Embryonic facial prominence (tissue), 1 donor: ENCODE measurements around the gene VAC14.
"Not testable (repeated sequence)": the region's sequence is repeated elsewhere in the genome, so short reads cannot be mapped to it uniquely, and the experiment has no call there.

ENCODE experiments used
- DNase-seq: peaks from one replicate; pipeline ENCODE4 v3.0.0-alpha.2; 2016; ENCODE audit errors: extremely low spot score

VAC14 gene

DNA sequence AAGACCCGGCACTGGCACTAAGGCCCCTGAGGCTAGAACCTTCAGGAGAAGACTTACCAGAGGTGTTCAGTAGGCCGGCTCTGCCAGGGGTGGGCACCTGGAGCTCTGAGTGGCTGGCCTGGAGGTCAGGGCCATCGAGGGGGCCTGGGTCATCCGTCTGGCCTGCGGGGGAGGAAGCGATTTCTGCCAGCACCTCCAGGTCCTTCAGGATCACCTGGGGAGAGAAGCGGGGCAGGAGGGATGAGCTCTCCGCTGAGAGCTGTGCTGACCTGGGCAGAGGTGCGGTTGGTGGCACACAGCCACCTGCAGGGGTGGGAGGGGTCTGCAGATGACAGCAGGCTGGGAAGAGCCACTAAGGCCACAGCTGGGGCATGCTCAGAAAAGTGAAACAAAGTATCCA, 56.6 kb downstream of the VAC14 start:
- no peak for DNase-seq

DNA sequence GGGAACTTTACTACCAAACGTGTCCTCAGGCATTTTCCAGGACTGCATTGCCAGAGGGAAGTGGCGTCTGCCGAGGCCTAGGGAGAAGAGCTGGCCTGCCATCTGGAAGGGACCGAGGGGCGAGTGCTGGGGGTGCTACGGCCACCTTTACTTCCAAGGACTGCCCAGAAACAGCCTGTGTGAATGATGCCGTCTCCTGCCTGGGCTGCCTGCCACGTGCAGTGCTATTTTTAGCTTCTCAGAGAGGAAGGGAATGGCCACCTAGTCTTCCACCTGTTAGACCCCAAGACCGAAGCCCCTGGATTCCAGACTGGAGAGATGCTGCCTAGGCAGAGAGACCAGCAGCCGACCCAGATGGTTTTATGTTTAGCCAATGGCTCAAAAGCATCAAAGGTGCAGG, 57.2 kb downstream of the VAC14 start:
- DNase-seq: no peak

DNA sequence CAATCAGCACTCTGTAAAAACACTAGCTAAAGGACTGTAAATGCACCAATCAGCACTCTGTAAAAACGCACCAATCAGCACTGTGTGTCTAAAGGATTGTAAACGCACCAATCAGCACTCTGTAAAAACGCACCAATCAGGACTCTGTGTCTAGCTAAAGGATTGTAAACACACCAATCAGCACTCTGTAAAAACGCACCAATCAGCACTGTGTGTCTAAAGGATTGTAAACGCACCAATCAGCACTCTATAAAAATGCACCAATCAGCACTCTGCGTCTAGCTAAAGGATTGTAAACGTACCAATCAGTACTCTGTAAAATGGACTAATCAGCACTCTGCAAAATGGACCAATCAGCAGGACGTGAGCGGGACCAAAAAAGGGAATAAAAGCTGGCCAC, 58.0 kb downstream of the VAC14 start:
- DNase-seq: not testable (repeated sequence)

DNA sequence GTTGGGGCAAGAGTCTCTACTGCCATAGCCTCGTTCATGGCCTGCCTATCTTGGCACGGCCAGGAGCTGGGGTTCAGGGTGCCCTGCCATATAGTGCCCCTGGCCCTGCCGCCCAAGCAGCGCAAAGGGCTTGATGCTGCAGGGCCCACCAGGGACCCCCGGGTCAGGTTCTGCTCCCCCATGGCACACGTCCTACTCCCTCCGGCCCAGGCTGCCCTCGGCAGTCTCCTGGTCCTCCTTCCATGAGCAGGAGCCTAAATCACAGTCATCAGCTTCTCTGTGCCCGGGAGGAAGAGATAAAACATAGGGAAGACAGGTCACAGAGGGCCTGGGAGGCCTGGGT, 59.2 kb downstream of the VAC14 start:
- DNase-seq: no peak

DNA sequence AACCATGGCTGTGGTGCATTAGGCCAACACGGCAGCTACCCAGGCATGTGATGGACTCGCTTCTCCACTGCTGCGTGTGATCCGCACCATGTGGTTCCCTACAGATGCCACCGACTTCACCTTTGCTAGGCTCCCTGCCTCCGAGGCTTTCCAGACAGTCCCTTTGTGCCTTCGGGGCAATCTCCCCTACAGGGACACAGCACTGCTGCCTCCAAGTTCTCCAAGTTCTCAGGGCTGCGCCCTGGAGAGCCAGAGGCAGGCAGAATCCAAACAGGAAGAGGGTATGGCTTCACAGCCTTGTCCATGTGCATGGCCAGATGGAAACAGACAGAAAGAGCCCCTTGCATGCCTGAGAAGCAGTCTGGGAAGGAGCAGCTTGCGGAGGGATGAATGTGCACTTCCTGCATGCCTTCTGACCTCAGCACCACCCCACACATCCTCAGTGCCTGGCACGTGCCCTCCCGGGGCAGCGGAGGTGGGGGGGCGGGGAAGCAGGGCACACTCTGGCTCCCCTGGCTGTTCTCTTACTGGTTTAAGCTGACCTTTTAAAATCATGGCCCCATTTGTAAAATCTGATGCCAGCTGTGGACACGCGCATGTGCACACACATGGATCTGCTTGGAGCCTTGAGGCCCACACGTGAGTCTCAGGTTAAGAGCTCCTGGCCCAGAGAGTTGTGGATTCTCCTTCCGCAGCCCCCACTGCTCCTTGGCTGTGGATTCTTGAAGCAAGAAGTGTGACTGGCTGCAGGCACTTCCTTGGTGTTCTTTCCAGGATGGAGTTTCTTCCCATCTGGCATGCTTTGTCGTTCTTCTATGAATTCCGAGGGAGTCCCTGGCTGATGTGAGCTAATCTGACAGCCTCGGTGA, 59.8 kb downstream of the VAC14 start:
- no peak for DNase-seq

DNA sequence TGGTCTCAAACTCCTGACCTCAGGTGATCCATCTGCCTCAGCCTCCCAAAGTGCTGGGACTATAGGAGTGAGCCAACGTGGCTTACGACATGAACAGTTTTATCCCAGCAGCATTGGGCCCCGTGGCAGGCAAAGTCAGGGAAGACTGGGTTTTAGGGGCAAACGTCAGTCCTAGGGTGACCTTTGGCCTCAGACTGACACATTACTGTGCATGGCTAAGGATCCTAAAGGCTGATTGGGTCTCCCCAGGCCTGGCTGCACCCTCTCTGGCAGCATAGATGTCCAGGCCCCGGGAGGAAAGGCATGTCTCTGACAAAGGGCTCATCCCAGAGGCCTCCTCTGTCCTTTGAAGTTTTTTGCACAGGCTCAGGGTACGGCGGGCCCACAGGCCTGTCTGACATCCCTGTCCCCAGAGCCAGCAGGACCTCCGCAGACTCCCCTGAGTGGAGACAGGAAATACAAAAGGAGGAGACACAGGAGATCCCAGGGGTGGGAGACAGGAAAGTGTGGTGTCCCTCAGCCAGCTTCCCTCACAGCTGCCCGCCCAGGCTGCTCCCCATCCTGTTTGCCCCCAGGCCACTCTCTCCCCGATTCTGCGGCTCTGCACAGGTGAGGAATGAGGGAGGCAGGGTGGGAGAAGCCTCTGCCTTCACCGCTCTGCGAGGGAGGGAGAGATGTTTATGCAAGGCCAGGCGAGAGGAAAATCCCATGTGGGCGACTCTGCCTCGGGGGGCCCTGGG, 60.6 kb downstream of the VAC14 start:
- no peak for DNase-seq

DNA sequence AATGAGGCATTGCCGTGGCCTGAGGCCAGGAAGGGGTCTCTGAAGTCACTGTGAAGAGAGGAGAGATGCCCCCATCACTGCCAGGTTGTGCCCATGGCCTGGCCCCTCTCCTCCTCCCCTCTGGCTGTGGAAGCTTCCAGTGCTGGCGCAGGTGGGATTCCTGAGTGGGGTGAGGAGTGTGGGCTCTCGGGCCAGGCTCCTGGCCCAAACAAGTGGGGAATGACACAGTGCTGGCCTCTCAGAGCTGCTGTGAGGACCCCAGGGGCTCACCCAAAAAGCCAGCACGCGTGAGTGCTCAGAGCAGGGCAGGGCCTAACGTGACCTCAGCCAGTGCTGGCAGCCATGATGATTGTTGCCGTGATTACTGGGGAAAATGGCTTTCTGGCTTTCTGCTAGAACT, 61.6 kb downstream of the VAC14 start:
- no peak for DNase-seq

DNA sequence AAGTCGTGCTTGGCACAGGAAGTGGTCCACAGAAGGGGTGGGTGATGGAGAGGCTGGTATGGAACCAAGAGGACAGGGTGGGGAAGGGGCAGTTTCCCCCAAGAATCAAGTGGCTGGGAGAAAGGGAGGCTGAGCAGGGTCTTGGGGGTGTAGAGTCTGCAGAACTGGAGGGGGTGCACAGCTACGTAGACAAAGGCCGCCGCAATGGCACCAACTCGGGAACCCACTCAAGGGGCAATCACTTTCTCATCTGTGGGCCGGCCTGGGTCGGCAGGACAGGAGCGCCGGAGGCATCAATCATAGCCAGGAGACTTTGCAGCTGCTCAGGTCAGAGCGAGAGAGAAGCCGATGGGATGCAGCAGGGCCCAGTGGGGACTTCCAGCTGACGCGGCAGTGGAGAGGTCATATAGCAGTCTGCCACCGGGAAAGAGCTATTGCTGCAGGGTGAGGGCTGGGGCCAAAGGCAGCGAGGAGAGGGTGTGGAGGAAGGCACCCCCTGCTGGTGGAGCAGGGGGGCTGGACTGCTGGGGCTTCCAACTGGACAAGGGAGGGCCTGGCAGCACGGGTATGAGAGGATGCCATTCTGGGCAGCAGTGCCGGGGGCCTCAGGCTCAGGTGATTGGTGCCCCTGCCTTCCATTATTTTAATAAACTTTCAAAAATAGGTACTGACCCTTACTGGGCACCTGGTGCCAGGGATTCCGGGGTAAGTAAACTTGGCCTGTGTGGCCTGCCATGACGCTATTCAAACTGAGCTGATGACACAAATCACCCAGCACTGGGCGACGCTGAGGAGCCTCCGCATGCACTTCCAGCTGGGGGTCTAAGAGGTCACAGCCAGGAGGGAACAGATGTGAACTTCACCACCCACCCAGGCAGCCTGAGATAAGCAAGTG, 62.6 kb downstream of the VAC14 start:
- DNase-seq: no peak

DNA sequence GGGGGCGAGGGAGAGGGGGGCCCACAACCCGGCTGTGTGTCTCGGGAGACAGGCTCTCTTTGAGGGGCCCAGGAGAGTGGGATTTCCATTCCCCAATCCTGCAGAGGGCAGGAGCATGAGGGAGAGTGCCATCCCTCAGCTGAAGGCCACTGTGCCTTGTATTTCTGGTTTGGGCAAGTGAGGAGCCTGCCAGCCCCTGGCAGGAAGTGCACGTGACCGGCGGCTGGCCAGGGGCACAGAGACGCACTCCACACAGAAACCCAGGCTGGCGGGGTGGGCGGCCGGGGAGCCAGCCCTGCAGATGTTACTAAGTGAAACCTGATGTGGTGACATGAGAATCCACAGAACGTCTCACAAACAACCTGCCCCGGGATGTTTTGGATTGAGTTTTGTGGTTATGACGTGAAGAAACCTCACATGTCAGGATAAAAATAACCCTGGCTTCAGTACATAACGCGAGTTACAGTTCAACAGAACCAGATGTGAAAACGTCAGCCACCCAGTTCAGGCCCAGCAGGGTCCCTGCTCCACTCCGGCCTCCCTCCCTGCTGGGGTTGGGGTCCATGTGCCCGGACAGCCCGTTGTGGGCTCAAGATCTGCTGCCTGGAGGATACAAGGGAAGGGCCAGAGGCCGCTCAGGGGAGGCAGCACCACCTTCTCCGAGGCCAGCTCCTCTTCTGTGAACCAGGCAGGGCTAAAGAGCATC, 63.4 kb downstream of the VAC14 start:
- DNase-seq: peak; percentile 91

DNA sequence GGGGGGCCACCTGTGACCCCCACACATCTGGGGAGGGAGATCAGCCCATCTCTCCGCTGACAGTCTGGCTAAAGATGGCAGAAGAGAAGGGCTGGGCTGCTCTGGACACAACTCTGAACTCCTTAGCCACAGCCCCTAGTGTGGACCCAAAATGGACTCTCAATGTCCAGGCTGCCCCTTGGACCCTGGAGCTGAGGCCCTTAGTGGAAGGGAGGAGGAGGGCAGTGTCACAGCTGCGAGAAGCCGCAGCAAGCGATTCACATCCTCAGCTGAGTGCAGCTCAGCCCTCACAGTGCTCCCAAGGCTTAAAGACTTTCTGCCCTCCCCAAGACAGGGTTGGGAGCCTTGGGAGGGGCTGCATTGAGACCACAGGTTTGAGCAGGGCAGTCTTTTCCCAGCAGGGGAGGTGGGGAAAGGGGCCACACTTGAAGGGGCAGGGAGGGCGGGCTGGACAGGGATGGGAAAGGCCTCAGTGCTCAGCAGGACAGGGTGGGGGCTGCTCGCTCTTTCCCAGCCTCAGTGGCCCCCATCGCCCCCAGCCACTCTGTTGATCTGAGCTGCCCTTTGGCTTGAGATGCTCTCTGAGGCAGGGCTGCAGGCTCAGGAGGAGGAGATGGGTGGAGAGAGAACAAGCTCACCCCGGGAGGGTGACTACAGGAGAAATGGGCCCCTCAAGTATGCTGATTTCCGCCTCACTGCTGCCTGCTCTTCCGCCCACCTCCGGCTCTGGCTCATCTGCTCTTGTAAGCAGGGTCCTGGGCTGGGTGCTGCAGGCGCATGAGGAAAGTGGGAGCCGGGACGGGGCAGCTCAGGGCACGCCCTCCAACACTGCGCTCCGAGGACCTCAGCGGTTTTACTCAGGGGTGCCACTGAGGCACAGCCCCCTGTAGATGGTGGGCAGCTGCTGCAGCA, 64.2 kb downstream of the VAC14 start:
- no peak for DNase-seq

DNA sequence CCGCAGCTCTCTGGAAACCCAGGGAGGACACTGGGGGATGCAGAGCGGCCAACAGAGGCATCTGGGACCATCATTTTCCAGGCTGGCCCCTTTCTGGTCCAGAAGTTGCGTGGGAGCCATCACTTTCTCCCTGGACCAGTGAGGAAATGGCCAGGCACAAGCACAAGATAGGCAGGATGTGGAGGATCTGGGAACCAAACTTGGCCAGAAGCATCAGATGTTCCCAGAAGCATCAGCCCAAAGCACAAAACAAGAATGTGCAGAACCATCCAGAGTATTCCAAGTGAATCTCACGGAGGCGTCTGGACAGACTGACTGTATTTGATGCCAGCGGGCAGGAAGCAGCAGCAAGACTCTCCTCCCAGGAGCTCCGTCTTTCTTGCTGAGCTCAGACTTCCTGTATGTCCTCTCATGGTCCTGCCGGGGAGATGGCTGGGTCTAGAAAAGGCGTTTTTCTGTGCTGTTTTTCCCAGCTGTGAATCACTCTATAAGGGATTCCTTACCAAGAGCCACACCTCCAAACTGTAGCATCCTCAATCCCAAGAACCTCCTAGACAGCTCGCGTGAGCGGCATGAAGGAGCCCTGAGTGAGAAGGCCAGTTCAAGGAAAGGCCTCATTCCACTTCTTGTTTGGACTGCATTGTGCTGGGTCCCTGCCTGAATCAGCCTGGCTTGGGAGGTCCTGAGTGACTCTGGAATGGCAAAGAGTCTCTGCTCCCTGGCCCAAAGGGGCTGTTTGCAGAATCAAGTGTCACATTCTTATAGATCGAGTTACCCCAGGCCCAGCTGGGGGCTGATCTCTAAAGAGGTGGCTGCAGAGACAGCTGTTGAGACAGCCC, 65.6 kb downstream of the VAC14 start:
- no peak for DNase-seq

DNA sequence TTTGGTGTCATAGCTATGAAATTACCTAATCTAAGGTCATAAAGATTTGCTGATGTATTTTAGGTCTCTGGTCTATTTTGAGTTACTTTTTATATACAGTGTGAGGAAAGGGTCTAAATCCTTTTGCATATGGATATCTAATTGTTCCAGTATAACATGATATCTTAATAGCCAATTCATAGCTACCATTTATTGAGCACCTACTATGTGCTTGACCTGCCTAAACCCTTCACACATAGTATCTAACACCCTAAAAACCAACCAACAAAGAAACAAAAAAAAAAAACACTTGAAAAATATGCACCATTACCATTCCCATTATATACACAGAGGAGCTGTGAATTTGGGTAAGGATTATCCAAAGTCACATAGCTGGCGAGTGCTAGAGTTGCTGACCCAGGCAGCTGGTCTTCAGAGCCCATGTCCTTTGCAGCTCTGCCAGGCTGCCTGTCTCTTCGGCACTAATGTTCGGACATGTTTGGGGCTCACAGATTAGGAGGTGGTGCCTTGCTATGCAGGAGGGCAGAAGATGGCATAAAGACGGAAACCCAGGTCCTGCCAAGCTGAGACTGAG, 66.3 kb downstream of the VAC14 start:
- no peak for DNase-seq

DNA sequence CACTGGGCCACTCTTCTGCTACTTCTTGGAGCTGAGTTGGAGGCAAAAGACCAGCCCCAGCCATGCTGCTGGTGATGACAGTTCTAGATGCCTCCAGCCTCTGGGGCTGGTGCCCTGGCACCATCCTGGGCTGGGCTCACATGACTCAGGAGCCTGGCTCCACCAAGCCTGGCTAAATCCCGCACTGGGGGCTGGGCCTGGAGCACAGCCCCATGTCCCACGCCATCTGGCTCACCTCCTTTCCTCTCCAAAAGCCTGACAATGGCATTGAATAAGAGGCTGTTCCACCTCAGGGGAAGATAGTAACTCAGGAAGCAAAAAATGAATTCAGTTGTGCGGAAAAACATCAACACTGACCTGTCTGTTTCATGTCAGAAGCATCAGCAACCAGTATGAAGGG, 70.0 kb downstream of the VAC14 start:
- no peak for DNase-seq

DNA sequence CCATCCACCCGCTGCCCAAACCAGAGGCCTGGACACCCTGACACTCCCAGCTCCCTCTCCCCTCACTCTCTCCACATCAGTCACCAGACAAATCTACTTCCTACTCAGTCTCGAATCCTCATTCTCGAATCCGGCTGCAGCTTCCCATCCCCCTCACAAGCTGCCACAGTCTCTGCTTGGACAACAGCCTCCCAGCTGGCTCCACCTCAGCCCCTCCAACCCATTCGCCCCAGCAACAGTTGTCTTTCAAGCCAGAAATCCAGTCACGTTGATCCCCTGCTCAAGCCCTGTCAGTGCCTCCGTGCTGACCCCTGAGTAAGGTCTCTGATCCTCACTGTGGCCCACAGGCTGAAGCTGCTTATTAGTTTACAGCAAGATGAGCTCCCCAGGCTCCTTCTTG, 70.9 kb downstream of the VAC14 start:
- no peak for DNase-seq

DNA sequence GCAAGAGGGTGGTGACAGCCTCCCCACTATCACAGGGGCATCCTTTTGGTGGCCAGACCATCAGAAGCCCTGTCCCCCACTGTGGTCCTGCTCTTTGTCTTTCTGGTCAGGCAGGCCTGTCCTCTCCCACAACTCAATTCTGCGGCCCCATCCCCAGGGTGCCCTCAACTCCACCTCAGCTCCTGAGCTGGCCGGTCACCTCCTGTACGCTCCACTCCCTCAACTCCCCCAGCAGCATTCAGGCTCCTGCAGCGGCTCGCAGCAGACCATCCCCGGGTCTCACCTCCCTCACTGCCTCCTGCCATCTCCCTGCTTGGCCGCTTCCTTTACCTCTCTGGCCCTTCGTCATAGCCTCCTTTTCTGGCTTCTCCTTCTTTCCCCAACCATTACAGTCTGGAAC, 71.7 kb downstream of the VAC14 start:
- DNase-seq: no peak

DNA sequence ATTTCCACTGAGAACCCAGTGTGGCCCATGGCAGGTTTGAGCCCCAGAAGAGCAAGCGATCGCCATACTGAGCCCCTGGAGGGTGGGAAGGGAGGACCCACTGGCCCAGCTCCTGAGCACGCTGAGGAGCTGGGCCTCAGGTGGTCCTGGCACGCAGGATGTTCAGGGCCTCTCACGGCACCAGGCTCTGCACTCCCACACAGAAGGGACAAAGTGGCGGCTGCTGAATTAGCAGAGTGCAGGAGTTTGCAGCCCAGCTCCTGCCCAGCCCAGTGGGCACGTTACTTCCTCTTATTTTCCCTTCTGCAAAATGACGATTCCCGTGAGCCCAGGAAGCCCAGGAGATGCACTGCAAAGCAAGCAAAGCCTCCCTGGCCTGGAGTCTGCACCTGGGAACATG, 72.8 kb downstream of the VAC14 start:
- DNase-seq: no peak

DNA sequence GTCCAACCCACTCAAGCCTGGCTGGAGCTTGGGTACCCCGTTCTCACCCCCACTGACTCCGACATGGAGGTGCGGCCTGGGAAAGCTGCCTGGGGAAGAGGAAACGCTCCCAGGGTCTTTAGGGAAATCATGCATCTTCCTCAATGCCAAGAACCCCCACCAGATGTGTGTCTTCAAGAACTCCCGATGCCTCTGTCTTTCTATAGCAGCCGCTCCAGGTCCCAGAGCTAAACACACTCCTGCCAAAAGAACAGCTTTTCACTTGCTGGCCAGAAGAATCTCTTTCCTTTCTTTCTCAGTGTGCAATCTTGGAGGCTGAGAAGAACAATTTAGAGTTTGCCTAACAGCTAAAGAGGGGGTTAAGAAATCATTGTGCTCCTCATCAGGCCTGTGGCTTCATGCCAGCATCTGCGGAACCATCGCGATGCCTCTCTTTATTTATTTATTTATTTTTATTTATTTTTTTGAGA, 74.0 kb downstream of the VAC14 start:
- peak; percentile 51 for DNase-seq

DNA sequence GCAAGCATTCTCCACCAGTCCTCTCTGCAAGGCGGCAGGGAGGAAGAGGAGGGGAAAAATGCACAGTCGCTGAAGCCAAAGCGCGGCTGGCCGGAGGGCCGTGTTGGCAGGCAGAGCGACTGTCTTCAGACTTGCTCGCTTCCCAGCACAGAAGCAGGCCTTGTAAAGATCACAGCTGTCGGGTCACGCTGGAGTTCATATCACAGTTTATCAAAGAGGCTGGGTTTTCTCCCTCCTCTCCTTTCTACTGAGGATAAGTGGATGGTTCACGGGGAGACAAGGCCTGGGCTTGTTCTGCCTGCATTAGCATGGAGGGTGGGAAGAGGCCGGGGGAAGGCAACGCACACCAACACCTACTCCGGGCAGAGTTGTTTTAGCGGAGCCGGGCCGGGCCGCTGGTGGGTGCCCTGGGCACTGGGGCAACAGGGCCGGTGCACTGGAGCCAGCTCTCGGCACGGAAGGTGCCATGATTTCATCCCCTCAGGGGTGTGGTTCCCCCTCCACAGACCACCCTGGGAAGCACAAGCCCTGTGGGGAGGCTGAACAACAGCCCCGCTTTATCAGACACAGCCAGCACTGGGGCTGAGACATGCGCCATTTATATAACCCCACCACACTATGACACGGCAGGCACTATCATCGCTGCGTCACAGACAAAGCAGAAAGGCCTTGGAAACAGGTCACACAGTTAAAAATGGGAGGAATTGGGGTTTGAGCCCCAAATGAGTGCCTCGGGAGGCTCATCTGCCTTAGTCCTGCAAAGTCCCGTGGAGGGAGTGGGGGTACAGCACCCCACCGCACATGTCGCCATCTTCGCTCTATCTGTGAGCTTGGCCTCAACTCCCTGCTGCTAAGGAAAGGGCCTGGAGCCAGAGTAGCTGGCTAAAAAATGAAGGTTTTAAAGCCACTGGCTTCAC, 74.8 kb downstream of the VAC14 start:
- no peak for DNase-seq
